HG03139 (cell line): ENCODE measurements around the gene BMS1.
"Not testable (repeated sequence)": the region's sequence is repeated elsewhere in the genome, so short reads cannot be mapped to it uniquely, and the experiment has no call there.

Source experiments
- ATAC-seq: cut with Tn5 transposase; IDR thresholded peaks from one replicate; pipeline ENCODE4 v1.9.1; 2021; ENCODE audit not compliant: unreplicated experiment

The BMS1 gene

DNA sequence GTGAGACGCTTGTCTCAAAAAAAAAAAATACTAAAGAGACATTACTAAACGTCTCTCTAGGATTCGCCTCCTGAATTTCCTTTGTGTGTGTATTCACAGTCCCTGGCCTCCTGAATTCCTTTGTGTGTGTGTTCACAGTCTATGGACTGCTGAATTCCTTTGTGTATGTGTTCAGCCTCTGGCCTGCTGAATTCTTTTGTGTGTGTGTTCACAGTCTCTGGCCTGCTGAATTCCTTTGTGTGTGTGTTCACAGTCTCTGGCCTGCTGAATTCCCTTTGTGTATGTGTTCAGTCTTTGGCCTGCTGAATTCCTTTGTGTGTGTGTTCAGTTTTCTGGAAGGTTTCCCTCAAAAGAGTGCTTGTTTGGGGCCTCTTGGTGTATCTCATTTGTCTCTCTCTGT, 8.2 kb downstream of the BMS1 start:
- no peak for ATAC-seq

GRCh38 chr10:42795701-42796100, 13.1 kb downstream of the BMS1 start:
- no peak for ATAC-seq

GRCh38 chr10:42801135-42801534, 18.5 kb downstream of the BMS1 start:
- ATAC-seq = no peak

DNA sequence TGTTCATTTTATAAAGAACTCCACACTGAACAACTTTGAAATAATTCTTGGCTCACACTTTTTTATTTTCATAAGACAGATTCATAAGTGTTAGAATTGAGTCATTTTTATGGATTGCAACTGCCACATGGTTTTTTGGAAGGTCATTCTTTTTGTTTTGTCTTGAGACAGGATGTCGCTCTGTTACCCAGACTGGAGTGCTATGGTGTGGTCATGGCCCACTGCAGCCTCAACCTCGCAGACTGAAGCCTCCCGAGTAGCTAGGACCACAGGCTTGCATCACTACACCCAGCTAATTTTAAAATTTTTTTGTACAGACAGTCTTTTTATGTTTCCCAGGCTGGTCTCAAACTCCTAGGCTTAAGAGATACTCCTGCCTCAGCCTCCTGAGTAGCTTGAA, 20.3 kb downstream of the BMS1 start:
- no peak for ATAC-seq

DNA sequence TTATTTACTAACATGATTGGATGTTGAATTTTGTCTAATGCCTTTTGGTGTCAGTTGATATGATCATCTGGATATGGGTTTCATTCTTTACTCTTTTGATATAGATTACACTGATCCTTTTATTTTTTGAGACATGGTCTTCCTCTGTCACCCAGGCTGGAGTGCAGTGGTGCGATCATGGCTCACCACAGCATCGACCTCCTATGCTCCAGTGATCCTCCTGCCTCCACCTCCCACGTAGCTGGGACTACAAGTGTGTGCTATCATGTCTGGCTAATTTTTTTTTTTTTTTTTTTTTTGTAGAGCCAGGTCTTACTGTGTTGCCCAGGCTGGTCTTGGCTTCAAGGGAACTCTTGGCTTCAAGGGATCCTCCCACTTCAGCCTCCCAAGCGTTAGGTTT, 27.1 kb downstream of the BMS1 start:
- no peak for ATAC-seq

DNA sequence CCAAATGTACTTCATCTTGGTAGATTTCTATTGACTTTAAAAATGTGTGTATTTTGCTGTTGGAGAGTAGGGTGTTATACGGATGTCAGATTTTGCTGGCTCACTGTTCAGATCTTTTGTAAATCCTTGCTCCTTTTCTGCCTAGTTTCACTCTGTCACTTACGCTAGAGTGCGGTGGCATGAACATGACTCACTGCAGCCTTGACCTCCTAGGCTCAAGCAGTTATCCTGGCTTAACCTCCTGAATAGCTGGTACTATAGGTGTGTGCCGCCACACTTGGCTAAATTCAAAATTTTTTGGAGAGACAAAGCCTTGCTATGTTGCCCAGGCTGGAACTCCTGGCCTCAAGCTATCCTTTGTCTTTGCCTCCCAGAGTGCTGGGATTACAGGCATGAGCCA, 29.4 kb downstream of the BMS1 start:
- ATAC-seq = no peak

- ATAC-seq = not testable (repeated sequence)
Measured at GRCh38 chr10:42813989-42814687, 31.5 kb downstream of the BMS1 start.

DNA sequence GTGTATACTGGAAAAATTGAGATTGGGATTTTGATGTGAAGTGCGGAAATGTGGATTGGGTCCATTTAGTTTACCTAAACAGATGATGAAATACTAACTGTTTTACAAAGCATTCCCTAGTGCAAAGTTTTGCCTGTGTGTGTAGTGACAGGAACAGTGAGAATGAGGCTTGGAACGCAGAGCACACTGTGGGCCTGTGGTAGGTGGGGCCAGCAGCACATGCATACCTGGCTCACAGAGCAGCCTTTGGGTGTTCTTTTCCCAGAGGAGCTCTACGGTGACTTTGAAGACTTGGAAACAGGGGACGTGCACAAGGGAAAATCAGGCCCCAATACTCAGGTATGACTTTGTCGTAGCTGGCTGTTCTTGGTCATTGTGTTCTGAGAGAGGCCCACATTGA, 33.7 kb downstream of the BMS1 start:
- not testable (repeated sequence) for ATAC-seq

DNA sequence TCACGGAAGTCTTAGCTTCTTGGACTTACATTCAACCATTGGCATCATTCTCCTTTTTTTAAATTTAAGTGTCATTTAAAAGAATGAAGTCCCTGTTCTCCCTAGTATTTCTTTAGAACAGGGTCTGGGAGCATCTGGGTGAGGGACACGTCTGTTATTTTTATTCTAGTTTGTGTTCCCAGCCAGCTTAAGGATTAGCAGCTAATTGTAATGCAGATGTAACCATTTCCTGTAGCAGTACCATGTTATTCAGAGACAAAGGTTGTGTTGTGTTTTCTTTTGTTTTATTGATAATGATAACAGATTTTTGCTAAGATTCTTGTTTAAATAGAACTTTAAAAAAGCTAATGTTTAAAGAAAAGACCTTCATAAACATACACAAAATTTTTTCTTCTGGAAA, 34.3 kb downstream of the BMS1 start:
- ATAC-seq = no peak

- not testable (repeated sequence) for ATAC-seq
Measured at GRCh38 chr10:42817417-42817816, 34.8 kb downstream of the BMS1 start.

- ATAC-seq = not testable (repeated sequence)
Measured at GRCh38 chr10:42826759-42827158, 44.2 kb downstream of the BMS1 start.

- ATAC-seq = no peak
Measured at GRCh38 chr10:42827201-42827600, 44.6 kb downstream of the BMS1 start.

GRCh38 chr10:42828391-42828790, 45.8 kb downstream of the BMS1 start:
- not testable (repeated sequence) for ATAC-seq

- ATAC-seq = no peak
Measured at GRCh38 chr10:42830237-42830636, 47.6 kb downstream of the BMS1 start.

GRCh38 chr10:42836096-42836495, 53.5 kb downstream of the BMS1 start:
- ATAC-seq = no peak

- ATAC-seq = no peak
Measured at GRCh38 chr10:42836771-42837468, 54.3 kb downstream of the BMS1 start.

DNA sequence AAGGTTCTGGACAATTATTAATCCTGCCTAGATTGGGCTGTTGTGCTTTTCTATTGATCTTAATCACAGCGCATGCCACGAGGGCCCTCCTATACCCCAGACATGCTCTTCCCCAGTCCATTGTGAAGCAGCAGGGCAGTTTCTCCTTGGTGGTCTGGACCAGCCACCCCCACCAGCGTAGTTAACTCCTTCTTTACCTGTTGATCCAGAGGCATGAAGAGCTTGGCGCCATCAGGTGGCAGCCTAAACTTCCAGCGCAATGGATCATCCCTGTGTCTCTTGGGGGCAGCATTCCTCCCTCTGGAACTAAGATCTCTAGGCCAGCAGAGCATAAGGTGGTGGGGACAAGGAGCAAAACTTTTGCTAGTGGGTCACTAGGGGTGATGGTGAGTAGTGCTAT, 62.2 kb downstream of the BMS1 start:
- ATAC-seq = not testable (repeated sequence)

DNA sequence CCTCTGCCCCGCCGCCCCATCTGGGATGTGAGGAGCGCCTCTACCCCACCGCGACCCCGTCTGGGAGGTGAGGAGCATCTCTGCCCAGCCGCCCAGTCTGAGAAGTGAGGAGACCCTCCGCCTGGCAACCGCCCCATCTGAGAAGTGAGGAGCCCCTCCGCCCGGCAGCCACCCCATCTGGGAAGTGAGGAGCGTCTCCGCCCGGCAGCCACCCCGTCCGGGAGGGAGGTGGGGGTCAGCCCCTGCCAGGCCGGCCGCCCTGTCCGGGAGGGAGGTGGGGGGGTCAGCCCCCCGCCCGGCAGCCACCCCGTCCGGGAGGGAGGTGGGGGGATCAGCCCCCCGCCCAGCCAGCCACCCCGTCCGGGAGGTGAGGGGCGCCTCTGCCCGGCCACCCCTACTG, 64.7 kb downstream of the BMS1 start:
- not testable (repeated sequence) for ATAC-seq

GRCh38 chr10:42850931-42851330, 68.3 kb downstream of the BMS1 start:
- ATAC-seq = no peak

DNA sequence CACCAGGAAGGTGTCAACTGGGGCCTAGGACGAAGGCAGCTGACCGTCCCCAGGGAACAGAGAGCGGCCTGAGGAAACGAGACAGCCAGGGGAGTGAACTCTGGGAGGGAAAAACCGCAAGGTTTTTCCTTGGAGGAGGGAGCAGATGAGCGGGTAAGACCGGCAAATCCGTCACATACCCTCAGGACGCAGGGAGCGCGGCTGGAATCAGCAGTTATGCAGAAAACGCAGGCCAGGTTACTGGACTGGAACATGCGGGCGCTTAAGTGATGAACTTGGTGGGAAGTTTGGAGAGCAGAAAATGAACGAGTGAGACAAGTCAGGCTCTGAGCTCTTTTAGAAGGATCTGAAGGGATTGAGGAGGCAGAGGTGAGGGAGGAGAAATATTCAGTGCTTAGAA, 76.7 kb downstream of the BMS1 start:
- ATAC-seq = no peak

- ATAC-seq = not testable (repeated sequence)
Measured at GRCh38 chr10:42860016-42860415, 77.4 kb downstream of the BMS1 start.

- not testable (repeated sequence) for ATAC-seq
Measured at GRCh38 chr10:42862801-42863200, 80.2 kb downstream of the BMS1 start.

GRCh38 chr10:42864575-42864974, 82.0 kb downstream of the BMS1 start:
- no peak for ATAC-seq
